ENCODE results near the gene ZNF350.
A peak's percentile ranks its signal among the peaks of the same experiment; 100 is the strongest.
"Not testable (repeated sequence)": the region's sequence is repeated elsewhere in the genome, so short reads cannot be mapped to it uniquely, and the experiment has no call there.

ZNF350 gene

DNA sequence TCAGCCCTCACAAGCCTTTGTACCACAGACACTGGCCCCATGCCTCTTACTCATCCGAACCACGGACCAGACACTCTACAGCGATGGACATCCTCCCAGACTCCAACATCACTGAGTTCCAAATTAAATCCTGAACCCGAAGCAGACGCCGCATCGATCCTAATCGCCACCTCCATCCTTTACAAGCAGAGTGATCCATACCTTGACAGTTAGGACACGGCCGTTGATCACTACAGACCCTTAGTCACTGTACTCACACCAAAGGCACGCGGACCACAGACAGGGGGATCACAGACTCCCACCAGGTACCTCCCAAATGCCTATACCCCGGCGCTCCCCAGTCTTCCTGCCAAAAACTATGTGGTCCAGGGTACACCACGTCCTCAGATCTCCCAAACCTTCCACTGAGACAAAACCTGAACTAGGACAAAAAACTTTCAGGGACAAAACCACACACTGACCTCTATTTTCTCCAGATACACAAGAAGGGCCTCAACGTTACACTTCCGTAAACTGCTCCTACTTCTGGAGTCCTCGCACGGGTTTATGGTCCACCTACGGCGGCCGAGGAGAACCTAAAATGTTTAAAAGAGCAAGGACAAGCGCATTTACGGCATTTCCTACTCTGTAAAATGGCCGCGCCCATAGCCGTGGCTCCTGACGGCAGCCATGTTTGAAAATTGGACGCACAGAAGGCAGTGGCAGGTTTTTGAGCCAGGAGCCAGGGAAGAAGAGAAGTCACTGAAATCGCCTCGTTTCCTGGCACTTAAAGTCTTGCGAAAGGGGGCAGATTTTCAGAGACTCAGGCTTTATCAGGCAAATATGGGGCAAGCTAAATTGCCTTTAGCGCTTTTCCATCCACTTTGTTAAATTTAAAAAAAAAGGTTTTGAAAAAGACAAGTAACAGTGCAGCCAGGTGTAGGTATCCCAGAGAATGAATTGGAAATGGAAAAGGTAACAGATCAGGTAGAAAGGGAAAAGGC is at the start of gene ZNF350:
ZNF350 (minus strand) TSS at position 532 of the 983 bp plus-strand sequence. CDS start 12,480 bp downstream, outside the sequence.
- DNase-seq (ENCODE audit: low read depth in 2 of 2): peak; percentile 70 to 77

GRCh38 chr19:52034051-52034728 is 47.5 kb upstream of the ZNF350 start:
- DNase-seq (ENCODE audit: low read depth in 2 of 2): no peak

DNA sequence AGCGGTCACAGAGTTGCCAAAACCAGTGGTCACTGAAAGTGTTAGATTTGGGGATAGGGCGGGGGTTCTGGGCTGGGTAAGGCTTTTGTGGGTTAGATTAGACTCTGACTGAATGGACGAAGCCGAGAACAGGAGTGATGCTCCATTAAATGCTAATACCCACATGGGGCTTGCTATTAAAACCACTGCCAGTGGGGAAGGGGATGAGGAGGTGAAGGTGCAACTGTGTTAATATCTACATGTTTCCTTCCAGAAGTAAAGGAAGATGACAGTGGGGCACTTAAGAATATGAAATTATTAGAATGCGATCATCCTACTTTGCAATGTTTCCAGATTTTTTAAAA is 42.1 kb upstream of the ZNF350 start:
- DNase-seq (ENCODE audit: low read depth in 2 of 2): no peak

DNA sequence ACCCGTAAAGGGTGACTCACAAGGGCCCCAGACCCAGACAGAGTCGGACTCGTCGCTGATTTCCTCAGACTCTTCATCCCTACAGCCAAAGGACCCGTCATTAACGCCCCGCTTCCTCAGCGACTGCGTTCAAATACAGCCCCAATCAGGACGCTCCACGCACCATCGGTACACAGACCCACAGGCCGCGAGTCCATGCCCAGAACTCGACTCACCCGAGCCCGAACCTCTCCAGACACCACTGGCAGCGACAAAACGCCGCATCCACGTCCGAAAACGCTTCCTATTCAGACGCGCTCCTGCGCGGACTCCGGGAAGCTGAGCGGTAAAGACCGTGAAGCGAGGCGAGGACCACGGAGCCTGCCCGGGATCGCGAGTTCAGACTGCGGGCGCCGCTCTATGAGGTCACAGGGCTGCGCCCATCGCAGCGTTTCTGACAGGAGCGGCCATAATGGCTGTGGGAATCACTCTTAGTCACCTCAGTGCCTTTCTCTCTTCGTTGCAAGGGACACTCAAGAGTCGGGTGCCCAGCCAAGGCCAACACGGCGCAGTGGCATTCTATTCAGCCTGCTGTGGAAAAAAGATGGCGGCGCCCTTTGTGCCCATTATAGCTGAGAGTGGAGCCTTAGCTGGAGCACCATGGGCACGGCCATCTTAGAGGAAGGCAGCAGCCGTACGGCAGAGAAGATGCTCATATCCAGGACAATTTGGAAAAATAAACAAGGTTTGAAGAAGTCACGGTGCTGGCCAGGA is 41.6 kb upstream of the ZNF350 start, which contains the start of gene ZNF614:
ZNF614 (minus strand) TSS at position 353 of the 753 bp plus-strand sequence. CDS start 2,634 bp downstream, outside the sequence.
- DNase-seq (ENCODE audit: low read depth in 2 of 2): peak; percentile 69 to 71

DNA sequence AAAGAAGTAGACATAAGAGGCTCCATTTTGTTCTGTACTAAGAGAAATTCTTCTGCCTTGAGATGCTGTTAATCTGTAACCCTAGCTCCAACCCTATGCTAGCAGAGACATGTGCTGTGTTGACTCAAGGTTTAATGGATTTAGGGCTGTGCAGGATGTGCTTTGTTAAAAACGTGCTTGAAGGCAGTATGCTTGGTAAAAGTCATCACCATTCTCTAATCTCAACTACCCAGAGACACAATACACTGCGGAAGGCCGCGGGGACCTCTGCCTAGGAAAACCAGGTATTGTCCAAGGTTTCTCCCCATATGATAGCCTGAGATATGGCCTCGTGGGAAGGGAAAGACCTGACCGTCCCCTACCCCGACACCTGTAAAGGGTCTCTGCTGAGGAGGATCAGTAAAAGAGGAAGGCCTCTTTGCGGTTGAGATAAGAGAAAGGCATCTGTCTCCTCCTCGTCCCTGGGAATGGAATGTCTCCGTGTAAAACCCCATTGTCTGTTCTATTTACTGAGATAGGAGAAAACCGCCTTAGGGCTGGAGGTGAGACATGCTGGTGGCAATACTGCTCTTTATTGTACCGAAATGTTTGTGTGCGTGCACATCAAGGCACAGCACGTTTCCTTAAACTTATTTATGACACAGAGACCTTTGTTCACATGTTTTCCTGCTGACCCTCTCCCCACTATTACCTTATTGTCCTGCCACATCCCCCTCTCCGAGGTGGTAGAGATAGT is 39.8 kb upstream of the ZNF350 start:
- not testable (repeated sequence) for DNase-seq (ENCODE audit: low read depth in 2 of 2)

DNA sequence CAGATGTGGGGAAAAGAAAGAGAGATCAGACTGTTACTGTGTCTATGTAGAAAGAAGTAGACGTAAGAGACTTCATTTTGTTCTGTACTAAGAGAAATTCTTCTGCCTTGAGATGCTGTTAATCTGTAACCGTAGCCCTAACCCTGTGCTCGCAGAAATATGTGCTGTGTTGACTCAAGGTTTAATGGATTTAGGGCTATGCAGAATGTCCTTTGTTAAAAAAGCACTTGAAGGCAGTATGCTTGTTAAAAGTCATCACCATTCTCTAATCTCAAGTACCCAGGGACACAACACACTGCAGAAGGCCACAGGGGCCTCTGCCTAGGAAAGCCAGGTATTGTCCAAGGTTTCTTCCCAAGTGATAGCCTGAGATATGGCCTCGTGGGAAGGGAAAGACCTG is 37.8 kb upstream of the ZNF350 start:
- not testable (repeated sequence) for DNase-seq (ENCODE audit: low read depth in 2 of 2)

DNA sequence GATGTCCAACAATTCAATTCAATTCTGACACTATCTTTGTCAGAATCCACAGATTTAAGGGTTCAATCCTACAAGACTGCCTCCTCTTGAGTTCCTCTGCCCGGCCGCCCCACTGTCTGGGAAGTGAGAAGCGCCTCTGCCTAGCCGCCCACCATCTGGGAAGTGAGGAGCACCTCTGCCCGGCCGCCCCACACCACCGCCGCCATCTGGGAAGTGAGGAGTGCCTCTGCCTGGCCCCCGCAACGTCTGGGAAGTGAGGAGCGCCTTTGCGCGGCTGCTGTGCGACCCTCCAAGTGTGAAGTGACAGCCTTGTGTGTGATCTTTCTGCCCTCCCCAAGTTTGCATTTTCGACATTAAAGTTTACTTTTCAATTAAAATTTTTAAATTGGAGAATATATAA is 35.6 kb upstream of the ZNF350 start:
- no peak for DNase-seq (ENCODE audit: low read depth in 2 of 2)

DNA sequence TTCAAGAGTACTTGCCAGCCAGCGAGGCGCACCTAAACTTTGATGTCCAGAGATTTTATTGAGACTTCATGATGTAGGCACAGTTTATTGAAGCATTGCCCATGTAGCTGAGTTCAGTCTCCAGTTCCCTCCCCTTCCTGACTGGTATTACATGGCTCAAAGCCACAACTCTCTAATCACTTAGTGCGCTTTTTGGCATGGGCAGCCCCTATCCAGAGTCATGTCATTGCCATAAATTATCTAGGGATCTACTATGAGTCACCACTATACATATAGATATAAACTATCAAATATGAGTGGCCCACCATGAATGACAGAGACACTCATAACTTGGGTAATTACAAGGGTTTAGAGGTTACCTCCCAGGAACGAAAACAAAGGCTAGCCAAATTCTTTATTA is 33.9 kb upstream of the ZNF350 start:
- no peak for DNase-seq (ENCODE audit: low read depth in 2 of 2)

GRCh38 chr19:52010674-52011073 is 24.0 kb upstream of the ZNF350 start:
- no peak for DNase-seq (ENCODE audit: low read depth in 2 of 2)

DNA sequence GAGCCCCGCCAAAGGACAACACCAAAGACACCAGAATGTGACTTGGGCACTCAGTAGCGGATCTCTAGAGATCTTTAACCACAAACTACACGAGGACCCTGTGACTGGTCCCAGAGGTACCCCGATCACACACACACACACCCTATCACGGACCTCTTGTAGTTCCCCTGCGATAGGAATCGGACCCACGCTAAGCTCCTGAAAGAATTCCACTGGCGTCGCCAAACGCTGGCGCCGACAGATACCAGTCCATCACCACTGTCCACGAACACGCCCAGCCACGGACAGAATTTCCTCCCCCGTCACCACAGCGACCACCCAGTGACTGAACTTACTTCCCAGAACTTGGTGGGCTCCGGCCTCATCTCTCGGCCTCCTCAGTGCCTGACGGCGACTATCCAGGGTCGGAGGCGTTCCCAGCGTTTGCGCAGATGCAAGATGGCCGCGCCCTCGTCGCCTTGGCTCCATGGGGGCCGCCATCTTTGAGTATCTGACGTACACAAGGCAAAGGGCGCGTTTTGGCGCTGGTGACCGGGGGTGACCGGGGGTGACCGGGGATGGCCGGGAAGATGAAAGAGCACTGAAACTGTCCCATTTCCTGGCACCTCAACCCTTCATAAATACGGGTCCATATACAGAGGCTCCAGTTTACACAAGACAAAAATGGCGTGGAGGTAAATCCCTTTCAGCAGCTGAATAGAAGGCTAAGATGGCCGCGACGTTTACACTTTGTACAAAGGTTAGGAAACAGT is 21.3 kb upstream of the ZNF350 start, which contains the start of gene ZNF615:
ZNF615 (minus strand) TSS at position 406 of the 752 bp plus-strand sequence. CDS start 4,500 bp downstream, outside the sequence.
- DNase-seq (ENCODE audit: low read depth in 2 of 2): peak; percentile 78 to 81

- DNase-seq (ENCODE audit: low read depth in 2 of 2): no peak
Observed at GRCh38 chr19:52007451-52007805, 20.8 kb upstream of the ZNF350 start.

DNA sequence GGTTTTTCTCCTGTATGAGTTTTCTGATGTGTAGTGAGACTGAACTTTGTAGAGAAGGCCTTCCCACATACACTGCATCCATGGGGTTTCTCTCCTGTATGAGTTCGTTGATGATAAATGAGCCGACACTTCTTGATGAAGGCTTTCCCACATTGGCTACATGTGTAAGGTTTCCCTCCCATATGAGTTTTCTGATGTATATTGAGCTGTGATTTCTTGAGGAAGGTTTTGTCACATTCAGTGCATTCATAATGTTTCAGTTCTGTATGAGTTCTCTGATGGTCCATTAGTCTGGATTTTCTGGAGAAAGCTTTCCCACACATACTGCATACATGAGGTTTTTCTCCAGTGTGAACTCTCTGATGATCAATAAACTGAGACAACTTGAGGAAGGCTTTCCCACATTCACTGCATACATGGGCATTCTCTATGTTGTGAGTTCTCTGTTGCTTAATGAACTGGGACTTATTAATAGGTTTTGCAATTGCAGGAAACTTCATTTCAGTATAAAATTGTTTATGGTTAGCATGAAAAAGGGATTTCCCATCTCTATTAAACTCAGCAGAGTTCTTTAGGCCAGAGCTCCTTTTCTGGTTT is 7.5 kb upstream of the ZNF350 start:
- no peak for DNase-seq (ENCODE audit: low read depth in 2 of 2)

- DNase-seq (ENCODE audit: low read depth in 2 of 2): no peak
Observed at GRCh38 chr19:51993422-51993821, 6.8 kb upstream of the ZNF350 start.

DNA sequence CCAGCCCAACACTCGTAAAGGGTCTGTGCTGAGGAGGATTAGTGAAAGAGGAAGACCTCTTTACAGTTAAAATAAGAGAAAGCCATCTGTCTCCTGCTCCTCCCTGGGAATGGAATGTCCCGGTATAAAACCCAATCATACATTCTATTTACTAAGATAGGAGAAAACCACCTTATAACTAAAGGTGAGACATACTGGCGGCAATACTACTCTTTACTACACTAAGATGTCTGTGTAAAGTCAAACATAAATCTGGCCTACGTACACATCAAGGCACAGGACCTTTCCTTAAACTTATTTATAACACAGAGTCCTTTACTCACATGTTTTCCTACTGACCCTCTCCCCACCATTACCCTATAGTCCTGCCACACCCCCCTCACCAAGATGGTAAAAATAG is 3.3 kb downstream of the ZNF350 start:
- no peak for DNase-seq (ENCODE audit: low read depth in 2 of 2)

DNA sequence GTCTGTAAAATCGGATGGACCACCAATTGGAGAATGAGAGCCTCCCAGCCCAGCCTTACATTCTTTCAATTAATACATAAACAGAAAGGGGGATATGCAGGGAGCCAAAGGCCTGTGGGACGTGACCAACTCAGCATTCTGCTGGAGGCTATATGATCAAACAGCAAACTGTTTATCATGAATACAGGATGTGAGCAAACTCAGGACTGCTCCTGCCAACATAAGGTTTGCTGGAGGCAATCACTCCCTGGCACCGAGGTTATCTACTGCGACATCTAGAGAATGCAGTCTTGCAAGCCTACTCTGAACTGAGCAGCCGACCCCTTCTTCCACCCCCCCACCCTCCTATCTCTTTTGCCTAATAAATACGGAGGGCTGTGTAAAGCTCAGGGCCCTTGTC is 5.7 kb downstream of the ZNF350 start:
- not testable (repeated sequence) for DNase-seq (ENCODE audit: low read depth in 2 of 2)

GRCh38 chr19:51980116-51980736 is 6.4 kb downstream of the ZNF350 start:
- DNase-seq (ENCODE audit: low read depth in 2 of 2): no peak

DNA sequence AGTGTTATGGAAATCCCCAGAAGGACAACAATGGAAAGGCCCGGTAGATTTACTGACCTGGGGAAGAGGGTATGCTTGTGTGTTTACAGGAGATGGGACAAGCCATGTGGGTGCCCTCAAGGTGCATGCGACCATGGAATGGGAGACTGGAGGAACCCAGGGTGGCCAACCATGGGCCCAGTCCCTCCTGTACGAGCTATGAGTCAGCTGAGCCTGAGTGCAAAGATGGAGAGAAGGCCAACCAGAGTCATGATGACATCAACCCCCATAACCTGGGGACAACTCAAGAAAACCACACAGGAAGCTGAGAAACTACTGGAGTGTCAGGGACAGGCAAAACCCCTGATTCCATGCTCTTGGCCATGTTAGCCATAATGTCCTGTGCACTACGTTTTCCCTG is 7.8 kb downstream of the ZNF350 start:
- no peak for DNase-seq (ENCODE audit: low read depth in 2 of 2)

GRCh38 chr19:51977346-51977745 is 9.3 kb downstream of the ZNF350 start:
- DNase-seq (ENCODE audit: low read depth in 2 of 2): no peak

DNA sequence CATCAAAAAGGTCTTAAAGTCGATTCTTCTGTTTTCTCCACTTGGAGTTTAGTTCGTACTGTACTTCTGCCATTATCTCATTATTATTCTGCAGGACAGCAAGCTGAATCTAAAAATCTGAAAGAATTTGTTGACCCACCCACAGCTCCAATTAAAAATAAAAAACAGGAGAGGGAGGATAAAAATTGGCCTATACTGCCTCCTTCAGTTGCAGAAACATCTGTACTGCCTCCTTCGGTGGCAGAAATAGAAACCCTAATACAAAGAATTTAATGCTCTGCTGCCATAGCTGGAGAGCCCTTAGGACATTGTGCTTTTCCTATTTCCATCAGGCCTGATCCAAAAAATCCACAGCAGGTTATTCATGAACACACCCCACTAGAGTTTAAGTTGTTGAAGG is 9.8 kb downstream of the ZNF350 start:
- no peak for DNase-seq (ENCODE audit: low read depth in 2 of 2)

DNA sequence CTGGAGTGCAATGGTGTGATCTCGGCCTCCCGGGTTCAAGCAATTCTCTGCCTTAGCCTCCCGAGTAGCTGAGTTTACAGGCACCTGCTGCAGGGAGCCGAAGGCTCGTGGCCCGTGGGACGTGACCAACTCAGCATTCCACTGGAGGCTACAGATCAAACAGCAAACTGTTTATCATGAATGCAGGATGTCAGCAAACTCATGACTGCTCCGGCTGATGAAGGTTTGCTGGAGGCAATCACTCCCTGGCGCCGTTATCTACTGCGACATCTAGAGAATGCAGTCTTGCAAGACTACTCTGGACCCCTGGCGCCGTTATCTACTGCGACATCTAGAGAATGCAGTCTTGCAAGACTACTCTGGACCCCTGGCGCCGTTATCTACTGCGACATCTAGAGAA is 10.9 kb downstream of the ZNF350 start:
- not testable (repeated sequence) for DNase-seq (ENCODE audit: low read depth in 2 of 2)

All from stimulated activated CD8-positive, alpha-beta memory T cell treated with anti-CD3 and anti-CD28 coated beads, Interleukin-2, amount 100 ng/mL, for 1 hour (primary cell).